SU-DHL-6 (cell line): ENCODE data around the gene DPP6.

Source experiments
- EZH2phosphoT487 ChIP-seq: fragments of 200-600 bp; sonication (generic), shearing (Covaris generic); conservative IDR thresholded peaks from 2 replicates; pipeline ENCODE4 v1.6.1; 2018; ENCODE audit warnings: mild to moderate bottlenecking, antibody characterized with exemption, low read length, moderate library complexity, mixed read lengths
- TF ChIP-seq, protein P1 (sequence below): fragments of 200-600 bp; sonication (generic); IDR thresholded peaks from one replicate; pipeline ENCODE4 v1.5.1; 2017; ENCODE audit warnings: antibody characterized with exemption, mild to moderate bottlenecking, low read length, moderate library complexity; ENCODE audit not compliant: insufficient read depth, poor library complexity, severe bottlenecking

DNA sequence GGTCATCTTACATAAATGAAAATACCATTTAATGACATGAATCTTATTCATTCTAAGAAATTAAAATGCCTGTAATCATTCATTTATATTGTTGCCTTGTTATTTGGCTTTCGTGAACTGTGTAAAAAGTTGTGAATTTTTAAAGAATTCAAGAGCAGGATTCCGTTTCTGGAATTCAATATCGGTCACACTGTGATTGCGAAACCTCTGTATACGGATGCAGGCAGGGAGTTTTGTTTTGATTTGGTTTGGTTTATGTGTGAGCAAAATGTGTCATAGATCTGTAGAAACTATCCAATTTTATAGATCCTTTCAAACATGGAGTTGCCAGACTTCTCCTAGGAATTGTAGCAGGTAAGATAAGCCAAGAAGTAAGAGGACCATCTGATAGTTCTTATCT, 441.4 kb downstream of the DPP6 start:
- TF ChIP-seq EZH2phosphoT487: no peak
- TF ChIP-seq, protein P1, sequence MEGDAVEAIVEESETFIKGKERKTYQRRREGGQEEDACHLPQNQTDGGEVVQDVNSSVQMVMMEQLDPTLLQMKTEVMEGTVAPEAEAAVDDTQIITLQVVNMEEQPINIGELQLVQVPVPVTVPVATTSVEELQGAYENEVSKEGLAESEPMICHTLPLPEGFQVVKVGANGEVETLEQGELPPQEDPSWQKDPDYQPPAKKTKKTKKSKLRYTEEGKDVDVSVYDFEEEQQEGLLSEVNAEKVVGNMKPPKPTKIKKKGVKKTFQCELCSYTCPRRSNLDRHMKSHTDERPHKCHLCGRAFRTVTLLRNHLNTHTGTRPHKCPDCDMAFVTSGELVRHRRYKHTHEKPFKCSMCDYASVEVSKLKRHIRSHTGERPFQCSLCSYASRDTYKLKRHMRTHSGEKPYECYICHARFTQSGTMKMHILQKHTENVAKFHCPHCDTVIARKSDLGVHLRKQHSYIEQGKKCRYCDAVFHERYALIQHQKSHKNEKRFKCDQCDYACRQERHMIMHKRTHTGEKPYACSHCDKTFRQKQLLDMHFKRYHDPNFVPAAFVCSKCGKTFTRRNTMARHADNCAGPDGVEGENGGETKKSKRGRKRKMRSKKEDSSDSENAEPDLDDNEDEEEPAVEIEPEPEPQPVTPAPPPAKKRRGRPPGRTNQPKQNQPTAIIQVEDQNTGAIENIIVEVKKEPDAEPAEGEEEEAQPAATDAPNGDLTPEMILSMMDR: no peak
